SK-N-SH (cell line): ENCODE measurements around the gene FKBP7. TPM values are rescaled to one million over a fixed set of nuclear protein-coding genes. Genes with fewer than 3 reads are reported as not detected.
A peak's percentile ranks its signal among the peaks of the same experiment; 100 is the strongest.

Source experiments
- CTCF ChIA-PET: fragments of 300-600, 350-600 bp; formaldehyde crosslinking; extraction: SDS; loops from one replicate; lab custom pipeline; 2021; lab: Yijun Ruan, JAX
- POLR2A ChIA-PET: fragments of 350-600 bp; sonication (Branson Sonifier 250); formaldehyde crosslinking; extraction: SDS; loops from one replicate; lab custom pipeline; 2020; ENCODE audit warnings: antibody characterized with exemption, inconsistent platforms; lab: Yijun Ruan, JAX
- DNase-seq: peaks from one replicate; pipeline ENCODE4 v3.0.0; 2012
- H2AFZ ChIP-seq: fragments of 200-600 bp; sonication (generic); 2 replicates; pipeline ENCODE4 v1.8.1; 2016; ENCODE audit warnings: antibody characterized with exemption, mild to moderate bottlenecking, low read depth
- H3F3A ChIP-seq: fragments of 200-600 bp; sonication (generic); replicated peaks from 2 replicates; pipeline ENCODE3; 2016; ENCODE audit warnings: antibody characterized with exemption, mild to moderate bottlenecking; ENCODE audit not compliant: insufficient read depth
- H3K27ac ChIP-seq, 2 experiments: fragments of 200-500 bp in 1 of 2; fragments of 200-600 bp in 1 of 2; sonication (Bioruptor generic) in 1 of 2; sonication (generic), shearing (Covaris generic) in 1 of 2; 2 replicates each; pipeline versions ENCODE4 v1.5.1 to v1.6.1; 2014 to 2016; ENCODE audit warnings: low read depth in 2 of 2, inconsistent platforms in 1 of 2, low read length in 1 of 2, mild to moderate bottlenecking in 1 of 2, mixed read lengths in 1 of 2
- H3K27me3 ChIP-seq: fragments of 200-600 bp; sonication (generic), shearing (Covaris generic); 2 replicates; pipeline ENCODE4 v1.6.1; 2016; ENCODE audit warnings: mixed run types; ENCODE audit not compliant: insufficient read depth
- H3K36me3 ChIP-seq, 2 experiments: fragments of 200-500 bp in 1 of 2; fragments of 200-600 bp in 1 of 2; sonication (Bioruptor generic) in 1 of 2; sonication (generic) in 1 of 2; replicated peaks in 1 of 2; 2 replicates each; pipeline versions ENCODE3 to v1.5.1; 2014 to 2016; ENCODE audit warnings: low read length in 1 of 2, mild to moderate bottlenecking in 1 of 2; ENCODE audit not compliant: insufficient read depth in 2 of 2, control insufficient read depth in 1 of 2
- H3K4me1 ChIP-seq, 2 experiments: fragments of 200-500 bp in 1 of 2; fragments of 200-600 bp in 1 of 2; sonication (Bioruptor generic) in 1 of 2; sonication (generic), shearing (Covaris generic) in 1 of 2; 2 replicates each; pipeline versions ENCODE4 v1.5.1 to v1.6.1; 2014 to 2016; ENCODE audit warnings: low read depth in 1 of 2, low read length in 1 of 2, mixed run types in 1 of 2; ENCODE audit not compliant: insufficient read depth in 2 of 2, control insufficient read depth in 1 of 2
- H3K4me2 ChIP-seq: fragments of 200-600 bp; sonication (generic), shearing (Covaris generic); 2 replicates; pipeline ENCODE4 v1.6.1; 2017; ENCODE audit warnings: mixed run types
- H3K4me3 ChIP-seq, 2 experiments: fragments of 200-500 bp in 1 of 2; fragments of 200-600 bp in 1 of 2; sonication (Bioruptor generic) in 1 of 2; sonication (generic), shearing (Covaris generic) in 1 of 2; 2 replicates each; pipeline versions ENCODE4 v1.5.1 to v1.8.1; 2014 to 2016; ENCODE audit warnings: low read depth in 2 of 2, inconsistent platforms in 1 of 2, low read length in 1 of 2, mild to moderate bottlenecking in 1 of 2, mixed read lengths in 1 of 2, moderate library complexity in 1 of 2
- H3K79me2 ChIP-seq: fragments of 200-600 bp; sonication (generic); 2 replicates; pipeline ENCODE4 v1.8.1; 2017; ENCODE audit warnings: mild to moderate bottlenecking; ENCODE audit not compliant: insufficient read depth
- H3K9ac ChIP-seq: fragments of 200-600 bp; sonication (generic); 2 replicates; pipeline ENCODE4 v1.6.1; 2017; ENCODE audit warnings: mixed run types
- H3K9me2 ChIP-seq: fragments of 200-600 bp; sonication (generic); 2 replicates; pipeline ENCODE4 v1.6.1; 2017; ENCODE audit warnings: mixed run types
- H3K9me3 ChIP-seq: fragments of 200-600 bp; sonication (generic); 2 replicates; pipeline ENCODE4 v1.6.1; 2017; ENCODE audit warnings: mixed run types, mild to moderate bottlenecking, moderate library complexity
- H4K20me1 ChIP-seq: fragments of 200-600 bp; sonication (generic); 2 replicates; pipeline ENCODE4 v1.6.1; 2017; ENCODE audit warnings: mild to moderate bottlenecking, mixed run types; ENCODE audit not compliant: insufficient read depth
- EP300 ChIP-seq, 2 experiments: IDR thresholded peaks; 2 replicates each; pipeline versions ENCODE4 v1.4.0 to v1.6.1; 2012; ENCODE audit warnings: borderline replicate concordance in 1 of 2, low read depth in 1 of 2, low read length in 1 of 2
- EZH2phosphoT487 ChIP-seq: fragments of 200-600 bp; sonication (generic); IDR thresholded peaks from 2 replicates; pipeline ENCODE4 v1.6.1; 2017; ENCODE audit warnings: low read depth, mixed run types, mild to moderate bottlenecking, antibody characterized with exemption, moderate library complexity, borderline replicate concordance
- FOSL2 ChIP-seq: IDR thresholded peaks from 2 replicates; pipeline ENCODE4 v1.4.0; 2012; ENCODE audit warnings: low read depth, mild to moderate bottlenecking, moderate library complexity, borderline replicate concordance
- FOXJ3 ChIP-seq: sonication (generic); formaldehyde crosslinking; IDR thresholded peaks from 2 replicates; pipeline ENCODE4 v1.5.1; 2020; ENCODE audit warnings: mild to moderate bottlenecking, missing genetic modification reagents
- FOXM1 ChIP-seq: IDR thresholded peaks from 2 replicates; pipeline ENCODE4 v1.4.0; 2012; ENCODE audit warnings: low read depth, mild to moderate bottlenecking
- GABPA ChIP-seq: IDR thresholded peaks from 2 replicates; pipeline ENCODE4 v1.4.0; 2012; ENCODE audit warnings: low read depth, mild to moderate bottlenecking
- GATA2 ChIP-seq: sonication (generic); formaldehyde crosslinking; IDR thresholded peaks from 2 replicates; pipeline ENCODE4 v1.5.0; 2020; ENCODE audit warnings: mild to moderate bottlenecking, missing genetic modification reagents
- IRF3 ChIP-seq: fragments of 150-350 bp; IDR thresholded peaks from 2 replicates; pipeline ENCODE4 v1.6.1; 2016; ENCODE audit warnings: mild to moderate bottlenecking, low read depth, low read length
- JUND ChIP-seq: IDR thresholded peaks from 2 replicates; pipeline ENCODE4 v1.4.0; 2012
- MEF2A ChIP-seq: IDR thresholded peaks from 2 replicates; pipeline ENCODE4 v1.4.0; 2012; ENCODE audit warnings: low read depth, borderline replicate concordance
- MXI1 ChIP-seq: IDR thresholded peaks from 2 replicates; pipeline ENCODE4 v1.6.1; 2012; ENCODE audit warnings: mild to moderate bottlenecking, low read depth, low read length, improper control_type of control experiment
- NFIC ChIP-seq: IDR thresholded peaks from 2 replicates; pipeline ENCODE4 v1.4.0; 2012; ENCODE audit warnings: borderline replicate concordance
- RCOR1 ChIP-seq: fragments of 150-350 bp; IDR thresholded peaks from 2 replicates; pipeline ENCODE4 v1.6.1; 2017; ENCODE audit warnings: antibody characterized with exemption, low read length
- REST ChIP-seq: IDR thresholded peaks from 2 replicates; pipeline ENCODE4 v1.6.1; 2012; ENCODE audit warnings: mild to moderate bottlenecking, low read depth, low read length, moderate library complexity
- RFX5 ChIP-seq: IDR thresholded peaks from 2 replicates; pipeline ENCODE4 v1.6.1; 2012; ENCODE audit warnings: mild to moderate bottlenecking, improper control_type of control experiment, low read length
- RXRA ChIP-seq: IDR thresholded peaks from 2 replicates; pipeline ENCODE4 v1.4.0; 2012; ENCODE audit warnings: low read depth, mild to moderate bottlenecking, borderline replicate concordance
- SIN3A ChIP-seq: IDR thresholded peaks from 2 replicates; pipeline ENCODE4 v1.6.1; 2012; ENCODE audit warnings: low read depth, mild to moderate bottlenecking, low read length, moderate library complexity, borderline replicate concordance
- SMC3 ChIP-seq: IDR thresholded peaks from 2 replicates; pipeline ENCODE4 v1.6.1; 2012; ENCODE audit warnings: low read depth, low read length, improper control_type of control experiment
- TCF12 ChIP-seq: IDR thresholded peaks from 2 replicates; pipeline ENCODE4 v1.4.0; 2012
- TEAD4 ChIP-seq: IDR thresholded peaks from 2 replicates; pipeline ENCODE4 v1.4.0; 2012; ENCODE audit warnings: mild to moderate bottlenecking, borderline replicate concordance; ENCODE audit not compliant: insufficient read depth
- YY1 ChIP-seq: IDR thresholded peaks from 2 replicates; pipeline ENCODE4 v1.4.0; 2012; ENCODE audit warnings: low read depth, mild to moderate bottlenecking
- WGBS: methylation state at CpG from one replicate; pipeline ENCODE4 v1.1.6; 2017; ENCODE audit warnings: low lambda C conversion rate; 5-methylcytosine and 5-hydroxymethylcytosine counted together
- polyA plus RNA-seq, 3 experiments: library from polyadenylated mRNA; depleted of rRNA; stranded (reverse); fragments of >200 nt; gene quantifications; 2 replicates each; pipeline ENCODE4 v1.2.3, GENCODE V29; 2012
- TF ChIP-seq, protein P1 (sequence below): IDR thresholded peaks from 2 replicates; pipeline ENCODE4 v1.4.0; 2012; ENCODE audit warnings: low read depth, borderline replicate concordance
- TF ChIP-seq, protein P2 (sequence below): IDR thresholded peaks from 2 replicates; pipeline ENCODE4 v1.4.0; 2012; ENCODE audit warnings: low read depth
- TF ChIP-seq, protein P3 (sequence below): IDR thresholded peaks from 2 replicates; pipeline ENCODE4 v1.4.0; 2012; ENCODE audit warnings: low read depth, borderline replicate concordance

The FKBP7 gene, protein sequence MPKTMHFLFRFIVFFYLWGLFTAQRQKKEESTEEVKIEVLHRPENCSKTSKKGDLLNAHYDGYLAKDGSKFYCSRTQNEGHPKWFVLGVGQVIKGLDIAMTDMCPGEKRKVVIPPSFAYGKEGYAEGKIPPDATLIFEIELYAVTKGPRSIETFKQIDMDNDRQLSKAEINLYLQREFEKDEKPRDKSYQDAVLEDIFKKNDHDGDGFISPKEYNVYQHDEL
- 34.7 and 35.6 TPM in 2 replicates for polyA plus RNA-seq (2012; rRNA removed)
- 50.4 and 59.5 TPM in 2 replicates for polyA plus RNA-seq (2012; cell fraction: cytosol; rRNA removed)
- 20.1 and 20.2 TPM in 2 replicates for polyA plus RNA-seq (2012; cell fraction: nucleus; rRNA removed)

GRCh38 chr2:178478439-178479274 lies at the start of gene FKBP7:
TSS of gene FKBP7 (minus strand) at chr2:178478600. CDS start at chr2:178478499, 101 bp downstream.
- peak within 1 kb of the TSS; percentile 78 to 91 for H3K27ac ChIP-seq
- 33% methylated on average over 51 of the region's 56 CpGs for WGBS
- peak; percentile 90 for DNase-seq
- peaks cover 17 to 21% of the 10 kb centered on the region in 2 experiments for H3K4me1 ChIP-seq
- no peaks in the 10 kb centered on the region for H3K27me3 ChIP-seq
- no peaks in the 10 kb centered on the region for H3K9me3 ChIP-seq
- no peaks in the 10 kb centered on the region for H3K9me2 ChIP-seq
- peak within 1 kb of the TSS; percentile 95 for H2AFZ ChIP-seq
- peaks cover 27% of the 10 kb centered on the region for H4K20me1 ChIP-seq
- H3F3A ChIP-seq, result peaks cover 16% of the 10 kb centered on the region
- H3K9ac ChIP-seq, result peak within 1 kb of the TSS; percentile 89
- H3K4me2 ChIP-seq, result peak within 1 kb of the TSS; percentile 80
- CTCF ChIA-PET, result interaction anchor here (0.6 to 1.5 kb wide), 4 partner anchors 28 to 741 kb away, joined by 3 to 4 read pairs (median 3); partner anchors contain the start of genes PJVK and PRKRA
- peaks cover 0 to 5% of the 10 kb centered on the region in 2 experiments for H3K36me3 ChIP-seq
- H3K79me2 ChIP-seq, result peaks cover 64% of the 10 kb centered on the region
- POLR2A ChIA-PET, result interaction anchor here (1.5 kb wide), 1 partner anchor 28 kb away, joined by 8 read pairs; the partner anchor contains the start of genes PJVK and PRKRA
- H3K4me3 ChIP-seq, result peak within 1 kb of the TSS; percentile 62 to 93
- TF ChIP-seq TEAD4 (no peak), MXI1 (peak; percentile 96), RCOR1 (no peak), RXRA (no peak), FOXJ3 (CRISPR knock-in tag) (no peak), REST (no peak), GABPA (peak; percentile 16; the same call in 1 of the 2 replicates), IRF3 (no peak), EZH2phosphoT487 (no peak), MEF2A (no peak), RFX5 (no peak; the same call in 1 of the 2 replicates), GATA2 (no peak), FOXM1 (no peak), NFIC (no peak), JUND (no peak), EP300 (IDR thresholded peaks at IDR 0.05; ENCODE audit: borderline replicate concordance in 1 of 2, low read depth in 1 of 2, low read length in 1 of 2) (no peak), SMC3 (no peak), YY1 (0 out of 2 replicates have a peak, but pooled peaks have one; percentile 13), TCF12 (no peak), SIN3A (peak; percentile 79; the same call in 1 of the 2 replicates), FOSL2 (no peak)
- TF ChIP-seq, protein P1, sequence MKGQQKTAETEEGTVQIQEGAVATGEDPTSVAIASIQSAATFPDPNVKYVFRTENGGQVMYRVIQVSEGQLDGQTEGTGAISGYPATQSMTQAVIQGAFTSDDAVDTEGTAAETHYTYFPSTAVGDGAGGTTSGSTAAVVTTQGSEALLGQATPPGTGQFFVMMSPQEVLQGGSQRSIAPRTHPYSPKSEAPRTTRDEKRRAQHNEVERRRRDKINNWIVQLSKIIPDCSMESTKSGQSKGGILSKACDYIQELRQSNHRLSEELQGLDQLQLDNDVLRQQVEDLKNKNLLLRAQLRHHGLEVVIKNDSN, result no peak
- TF ChIP-seq, protein P2, sequence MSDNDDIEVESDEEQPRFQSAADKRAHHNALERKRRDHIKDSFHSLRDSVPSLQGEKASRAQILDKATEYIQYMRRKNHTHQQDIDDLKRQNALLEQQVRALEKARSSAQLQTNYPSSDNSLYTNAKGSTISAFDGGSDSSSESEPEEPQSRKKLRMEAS, result peak; percentile 94
- TF ChIP-seq, protein P3, sequence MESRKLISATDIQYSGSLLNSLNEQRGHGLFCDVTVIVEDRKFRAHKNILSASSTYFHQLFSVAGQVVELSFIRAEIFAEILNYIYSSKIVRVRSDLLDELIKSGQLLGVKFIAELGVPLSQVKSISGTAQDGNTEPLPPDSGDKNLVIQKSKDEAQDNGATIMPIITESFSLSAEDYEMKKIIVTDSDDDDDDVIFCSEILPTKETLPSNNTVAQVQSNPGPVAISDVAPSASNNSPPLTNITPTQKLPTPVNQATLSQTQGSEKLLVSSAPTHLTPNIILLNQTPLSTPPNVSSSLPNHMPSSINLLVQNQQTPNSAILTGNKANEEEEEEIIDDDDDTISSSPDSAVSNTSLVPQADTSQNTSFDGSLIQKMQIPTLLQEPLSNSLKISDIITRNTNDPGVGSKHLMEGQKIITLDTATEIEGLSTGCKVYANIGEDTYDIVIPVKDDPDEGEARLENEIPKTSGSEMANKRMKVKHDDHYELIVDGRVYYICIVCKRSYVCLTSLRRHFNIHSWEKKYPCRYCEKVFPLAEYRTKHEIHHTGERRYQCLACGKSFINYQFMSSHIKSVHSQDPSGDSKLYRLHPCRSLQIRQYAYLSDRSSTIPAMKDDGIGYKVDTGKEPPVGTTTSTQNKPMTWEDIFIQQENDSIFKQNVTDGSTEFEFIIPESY, result no peak
